HG02588 (cell line): ENCODE data around the gene PRKACG.
A peak's percentile ranks its signal among the peaks of the same experiment; 100 is the strongest.

Experiments
- ATAC-seq: cut with Tn5 transposase; IDR thresholded peaks from one replicate; pipeline ENCODE4 v1.9.1; 2021; ENCODE audit warnings: mild to moderate bottlenecking, moderate library complexity; ENCODE audit not compliant: unreplicated experiment

PRKACG gene

DNA sequence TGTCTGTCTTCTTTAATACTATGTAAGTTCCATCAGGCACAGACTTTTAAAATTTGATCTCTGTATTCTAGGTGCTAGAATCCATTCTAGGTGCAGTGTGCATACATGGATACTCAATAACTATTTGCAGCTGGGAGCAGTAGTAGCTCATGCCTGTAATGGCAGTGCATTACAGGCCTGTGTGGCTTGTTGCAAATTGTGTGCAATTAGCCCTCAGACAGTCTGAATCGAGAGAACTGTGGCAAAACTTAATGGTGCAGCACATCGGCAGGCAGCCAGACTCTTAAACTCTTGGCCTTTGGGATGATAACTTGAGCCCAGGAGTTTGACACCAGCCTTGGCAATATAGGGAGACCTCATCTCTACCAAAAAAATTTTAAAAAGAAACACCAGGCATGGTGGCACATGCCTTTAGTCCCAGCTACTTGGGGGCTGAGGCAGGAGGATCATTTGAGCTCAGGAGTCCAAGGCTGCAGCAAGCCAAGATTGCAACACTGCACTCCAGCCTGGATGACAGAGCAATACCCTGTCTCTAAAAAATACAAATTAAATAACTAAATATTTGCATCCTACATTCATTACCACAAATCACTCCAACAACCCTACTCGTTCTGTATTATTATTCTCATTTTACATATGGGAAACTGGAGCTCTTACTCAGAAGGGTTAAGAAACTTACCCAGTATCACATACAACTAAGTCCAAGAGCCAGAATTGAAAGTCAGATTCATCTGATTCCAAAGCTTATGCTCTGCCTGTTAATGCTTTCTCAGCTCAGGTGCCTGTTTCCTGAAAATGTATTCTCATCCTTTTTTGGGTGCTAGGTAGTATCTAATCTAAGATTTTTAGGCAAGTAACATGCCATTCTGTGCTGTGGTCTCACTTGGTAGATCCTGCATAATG is 30.1 kb downstream of the PRKACG start:
- no peak for ATAC-seq

- peak; percentile 45 for ATAC-seq
Observed at GRCh38 chr9:68983008-68983411, 30.9 kb downstream of the PRKACG start.

DNA sequence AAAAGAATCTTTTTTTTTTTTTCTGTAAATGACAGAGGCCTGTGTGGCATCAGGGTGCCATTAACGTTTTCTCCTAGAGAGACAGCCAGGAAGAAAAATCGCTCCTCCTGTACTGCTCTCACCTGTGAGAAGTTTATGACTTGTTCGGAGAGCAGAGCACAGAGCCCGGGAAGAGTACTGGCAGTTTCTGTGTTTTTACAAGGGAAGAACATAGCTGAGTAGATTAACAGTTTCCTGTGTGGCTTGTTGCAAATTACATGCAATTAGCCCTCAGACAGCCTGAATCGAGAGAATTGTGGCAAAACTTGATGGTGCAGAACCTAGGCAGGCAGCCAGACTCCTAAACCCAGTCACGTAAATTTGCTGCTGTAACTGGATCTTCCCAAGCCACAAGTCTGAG is 32.1 kb downstream of the PRKACG start:
- peak; percentile 53 for ATAC-seq

- ATAC-seq = no peak
Observed at GRCh38 chr9:68980341-68980914, 33.5 kb downstream of the PRKACG start.

DNA sequence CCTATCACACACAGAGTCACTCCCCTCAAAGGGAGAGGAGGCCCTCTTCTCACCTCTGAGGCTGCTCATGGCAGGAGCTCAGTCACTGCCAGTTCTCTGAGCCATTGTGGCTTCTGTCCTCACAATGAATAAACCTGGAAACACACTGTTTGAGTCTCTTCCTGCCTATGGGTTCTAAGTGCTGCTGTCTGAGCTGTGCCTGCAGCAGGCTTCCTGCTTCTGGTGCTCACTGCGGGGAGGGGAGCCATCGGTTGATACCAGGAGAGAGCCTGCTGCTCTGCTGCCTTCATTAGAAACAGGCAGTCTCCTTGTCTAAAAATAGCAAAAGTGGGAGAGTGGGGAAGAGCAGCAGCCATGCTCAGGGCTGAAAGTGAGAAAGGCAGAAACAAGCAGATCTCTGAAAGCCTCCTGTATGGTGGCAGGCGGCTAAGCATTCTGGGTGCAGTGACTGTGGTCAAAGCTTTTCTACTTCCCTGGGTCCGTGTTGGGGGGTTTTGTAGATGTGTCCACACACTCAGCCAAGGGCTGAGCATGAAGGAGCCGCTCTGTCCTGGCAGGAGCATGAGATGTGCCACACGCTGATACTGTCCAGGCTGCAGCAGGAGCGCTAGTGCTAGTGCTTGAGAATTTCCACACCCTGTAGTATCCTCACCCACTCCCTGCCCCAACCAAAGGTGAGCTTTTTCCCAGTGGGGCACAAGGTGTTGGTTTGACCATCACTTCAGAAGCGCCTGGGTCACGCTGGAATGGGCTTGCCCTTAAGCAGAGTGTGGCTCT is 34.2 kb downstream of the PRKACG start:
- ATAC-seq = no peak

DNA sequence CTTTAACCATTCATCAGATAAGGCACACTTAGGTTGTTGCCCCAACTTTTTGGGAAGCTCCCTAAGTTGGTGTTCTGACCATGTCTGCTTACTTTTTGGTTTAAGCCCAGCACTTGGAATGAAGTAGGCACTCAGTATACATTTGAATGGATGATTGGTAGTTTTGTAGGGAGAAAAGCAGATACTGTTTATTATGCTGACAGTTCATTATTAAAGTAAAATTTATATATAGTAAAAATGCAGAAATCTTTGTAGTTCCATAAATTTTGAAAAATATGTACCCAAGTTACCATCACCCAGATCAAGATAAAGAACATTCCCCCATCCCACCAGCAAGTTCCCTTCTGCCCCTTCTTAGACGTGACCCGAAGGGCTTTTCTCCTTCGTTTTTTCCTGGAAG is 35.4 kb downstream of the PRKACG start:
- ATAC-seq = no peak

DNA sequence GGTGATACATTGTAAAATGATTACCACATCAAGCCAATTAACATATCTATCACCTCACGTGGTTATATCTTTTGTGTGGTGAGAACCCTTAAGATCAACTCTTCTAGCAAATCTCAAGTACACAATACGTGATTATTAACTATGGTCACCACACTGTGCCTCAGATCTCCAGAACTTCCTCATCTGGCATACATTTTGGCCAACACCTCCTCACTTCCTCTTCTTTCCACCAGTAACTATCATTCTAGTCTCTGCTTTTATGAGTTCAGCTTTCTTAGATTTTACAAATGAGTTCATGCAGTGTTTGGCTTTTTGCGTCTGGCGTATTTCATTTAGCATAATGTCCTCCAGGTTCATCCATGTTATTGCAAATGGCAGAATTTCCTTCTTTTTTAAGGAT is 35.8 kb downstream of the PRKACG start:
- ATAC-seq = no peak

DNA sequence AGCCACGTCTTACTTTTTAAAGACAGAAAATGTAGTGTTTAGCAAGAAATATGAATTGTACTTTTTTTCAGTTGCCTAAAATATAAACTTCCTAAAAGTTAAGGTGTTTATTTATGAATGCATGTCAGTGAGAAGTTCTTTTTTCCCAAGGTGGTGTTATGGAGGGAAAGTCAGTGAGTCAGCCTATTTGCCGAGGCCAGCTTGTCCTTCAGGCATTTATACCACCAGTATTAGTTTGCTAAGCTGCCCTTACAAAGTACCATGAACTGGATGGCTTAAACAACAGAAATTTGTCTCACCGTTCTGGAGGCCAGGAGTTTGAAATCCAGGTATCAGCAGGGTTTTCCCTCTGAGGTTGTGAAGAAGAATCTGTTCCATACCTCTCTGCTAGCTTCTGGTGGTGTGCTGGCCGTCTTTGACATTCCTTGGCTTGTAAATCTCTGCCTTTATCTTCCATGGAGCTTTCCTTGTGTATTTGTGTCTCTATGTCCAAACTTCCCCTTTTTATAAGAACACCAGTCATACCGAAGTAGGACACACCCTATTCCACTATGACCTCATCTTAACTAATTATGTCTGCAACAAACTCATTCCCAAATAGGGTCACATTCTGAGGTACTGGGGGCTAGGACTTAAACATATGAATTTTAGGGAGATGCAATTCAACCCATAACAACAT is 38.4 kb downstream of the PRKACG start:
- no peak for ATAC-seq

DNA sequence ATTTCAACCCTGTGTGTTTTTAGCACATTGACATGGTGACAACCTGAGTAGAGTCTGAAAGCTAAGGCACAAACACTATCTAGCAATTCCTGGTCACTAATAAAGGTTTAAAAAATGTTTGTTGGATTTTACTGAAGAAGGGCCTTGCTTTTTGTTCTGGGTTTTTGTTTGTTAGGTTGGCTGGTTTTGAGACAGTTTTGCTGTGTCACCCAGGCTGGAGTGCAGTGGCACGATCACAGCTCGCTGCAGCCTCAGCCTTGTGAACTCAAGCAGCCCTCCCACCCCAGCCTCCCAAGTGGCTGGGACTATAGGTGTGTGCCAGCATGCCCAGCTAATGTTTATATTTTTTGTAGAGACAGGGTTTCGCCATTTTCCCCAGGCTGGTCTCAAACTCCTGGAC is 39.0 kb downstream of the PRKACG start:
- no peak for ATAC-seq

- ATAC-seq = peak; percentile 89
Observed at GRCh38 chr9:68974431-68974830, 39.5 kb downstream of the PRKACG start.

- ATAC-seq = no peak
Observed at GRCh38 chr9:68973619-68974018, 40.3 kb downstream of the PRKACG start.

DNA sequence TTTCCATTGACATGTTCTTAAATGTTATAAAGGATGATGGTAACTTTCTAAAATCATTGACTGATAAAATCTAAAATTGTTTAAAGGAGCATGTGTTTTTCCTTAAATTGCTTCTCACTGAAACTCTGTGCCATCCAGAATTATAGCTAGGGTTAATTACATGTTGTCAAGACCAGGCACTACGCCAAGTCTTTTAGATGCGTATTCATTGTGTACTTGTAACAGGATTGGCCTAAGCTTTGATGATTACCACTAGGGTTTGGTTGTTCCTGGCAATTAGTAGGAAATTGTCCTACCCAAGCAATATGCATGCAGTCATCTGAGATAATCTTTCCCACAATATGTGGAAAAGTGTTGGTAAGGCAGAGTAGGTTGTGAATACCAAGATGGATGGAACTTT is 43.8 kb downstream of the PRKACG start:
- ATAC-seq = no peak

DNA sequence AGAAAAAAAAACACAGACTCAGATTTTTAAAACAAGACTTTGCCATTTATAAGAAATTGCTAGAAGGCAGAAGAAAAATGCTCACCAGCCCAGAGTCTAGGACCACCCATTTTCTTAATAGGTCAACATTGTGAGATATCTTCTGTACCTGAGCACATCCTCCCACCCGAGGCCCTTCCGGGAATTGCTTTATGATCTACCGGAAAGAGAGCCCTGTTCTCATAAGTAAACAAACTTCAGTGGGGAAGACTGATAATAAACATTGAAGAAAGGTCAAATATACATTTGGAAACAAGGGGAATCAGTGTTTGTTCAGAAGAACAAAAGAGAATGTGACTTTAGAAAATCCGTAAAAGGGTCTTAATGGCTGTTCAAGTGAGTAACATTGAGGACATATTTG is 44.4 kb downstream of the PRKACG start:
- no peak for ATAC-seq

GRCh38 chr9:68967800-68968199 is 46.1 kb downstream of the PRKACG start:
- ATAC-seq = no peak

DNA sequence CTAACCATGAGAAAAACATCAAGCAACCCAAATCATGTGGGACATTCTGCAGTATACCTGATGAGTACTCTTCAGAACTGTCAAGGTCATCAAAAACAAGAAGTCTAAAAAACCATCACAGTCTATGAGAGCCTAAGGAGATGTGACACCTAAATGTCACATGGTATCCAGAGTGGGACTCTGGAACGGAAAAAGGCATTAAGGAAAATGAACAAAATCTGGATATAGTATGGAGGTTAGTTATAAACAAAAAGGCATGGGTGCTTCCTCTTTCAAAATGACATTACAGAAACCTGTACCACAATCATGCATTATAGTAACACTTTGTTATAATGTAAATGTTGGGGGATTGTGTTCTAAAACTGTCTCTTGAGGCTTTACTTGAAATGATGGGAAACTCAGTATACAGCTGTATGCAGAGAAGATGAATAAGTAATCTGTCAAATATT is 47.4 kb downstream of the PRKACG start:
- peak; percentile 67 for ATAC-seq

DNA sequence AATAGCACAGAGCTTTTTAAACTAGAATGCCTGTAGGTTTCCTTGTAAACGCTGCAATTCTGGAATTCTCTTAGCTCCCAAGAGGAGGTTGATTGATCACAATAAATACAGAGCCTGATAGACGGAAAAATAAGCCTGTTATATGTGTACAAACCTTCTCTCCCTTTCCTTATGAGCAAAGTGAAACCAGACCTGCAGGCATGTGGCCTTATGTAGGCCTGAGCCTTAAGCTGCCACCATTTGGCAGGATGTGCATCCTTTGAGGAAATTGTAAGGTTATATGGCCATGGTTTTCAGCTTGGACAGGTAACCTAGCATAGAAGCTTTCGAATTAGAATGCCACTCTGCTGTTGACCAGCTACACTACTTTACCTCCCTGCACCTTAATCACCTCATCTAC is 49.1 kb downstream of the PRKACG start:
- ATAC-seq = no peak

DNA sequence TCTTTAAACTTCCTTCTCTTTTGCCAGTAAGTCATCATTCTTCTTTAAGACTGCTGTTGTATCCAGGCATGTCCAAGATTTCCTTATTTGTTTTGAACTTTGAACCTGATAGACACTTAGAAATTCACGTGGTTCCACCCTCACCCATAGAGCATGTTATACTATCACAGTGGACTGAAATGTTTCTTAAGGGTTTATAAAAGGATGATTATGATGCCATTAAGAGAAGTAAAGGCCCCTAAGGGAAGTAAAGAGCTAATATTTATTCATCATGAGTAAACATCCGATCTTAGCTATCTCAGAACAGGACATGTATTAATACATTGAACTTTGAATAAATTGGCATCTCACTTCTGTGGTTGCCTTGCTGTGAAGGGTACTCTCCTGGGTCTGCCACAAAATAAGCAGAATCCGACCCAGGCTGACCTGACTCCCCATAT is 49.8 kb downstream of the PRKACG start:
- ATAC-seq = no peak

GRCh38 chr9:68963416-68963815 is 50.5 kb downstream of the PRKACG start:
- no peak for ATAC-seq
